ENCODE measurements around the gene UNC5C.

UNC5C gene

GRCh38 chr4:95516528-95517017 lies 32.2 kb downstream of the UNC5C start:
- Histone ChIP-seq H3K9ac (ENCODE audit: low read length) (no peak overlapping the region), H2AFZ (ENCODE audit: low read length) (no peak overlapping the region), H3K27me3 (ENCODE audit: insufficient read depth, low read length) (no peaks in the 10 kb centered on the region), H3K27ac (ENCODE audit: low read depth, low read length, poor library complexity, severe bottlenecking) (no peak overlapping the region), H3K4me3 (ENCODE audit: low read depth, low read length, poor library complexity, severe bottlenecking) (no peak overlapping the region), H3K4me1 (ENCODE audit: insufficient read depth, low read length, severe bottlenecking) (no peaks in the 10 kb centered on the region), H3K79me2 (ENCODE audit: insufficient read depth, low read length) (no peaks in the 10 kb centered on the region), H4K20me1 (ENCODE audit: insufficient read depth, low read length) (no peaks in the 10 kb centered on the region), H3F3A (ENCODE audit: insufficient read depth, low read length) (no peaks in the 10 kb centered on the region), H3K9me2 (ENCODE audit: low read depth, low read length) (no peaks in the 10 kb centered on the region), H3K4me2 (ENCODE audit: low read length) (no peak overlapping the region), H3K36me3 (ENCODE audit: insufficient read depth, low read length) (no peaks in the 10 kb centered on the region), H3K9me3 (ENCODE audit: low read length) (no peaks in the 10 kb centered on the region)
- TF ChIP-seq EZH2 (IDR thresholded peaks at IDR 0.05; ENCODE audit: borderline replicate concordance, low read length) (no peak), CTCF (IDR thresholded peaks at IDR 0.05; ENCODE audit: low read length) (no peak)

- no peaks in the 10 kb centered on the region for H3K36me3 ChIP-seq (ENCODE audit: insufficient read depth, low read length)
- H3K4me1 ChIP-seq (ENCODE audit: insufficient read depth, low read length, severe bottlenecking): no peaks in the 10 kb centered on the region
- no peaks in the 10 kb centered on the region for H3K9me2 ChIP-seq (ENCODE audit: low read depth, low read length)
- H4K20me1 ChIP-seq (ENCODE audit: insufficient read depth, low read length): no peaks in the 10 kb centered on the region
- no peaks in the 10 kb centered on the region for H3K79me2 ChIP-seq (ENCODE audit: insufficient read depth, low read length)
- no peak overlapping the region for H3K4me2 ChIP-seq (ENCODE audit: low read length)
- no peak overlapping the region for H2AFZ ChIP-seq (ENCODE audit: low read length)
- H3K9ac ChIP-seq (ENCODE audit: low read length): no peak overlapping the region
- H3K9me3 ChIP-seq (ENCODE audit: low read length): no peaks in the 10 kb centered on the region
- TF ChIP-seq CTCF (IDR thresholded peaks at IDR 0.05; ENCODE audit: low read length) (no peak), EZH2 (IDR thresholded peaks at IDR 0.05; ENCODE audit: borderline replicate concordance, low read length) (no peak)
- H3F3A ChIP-seq (ENCODE audit: insufficient read depth, low read length): no peaks in the 10 kb centered on the region
- no peak overlapping the region for H3K4me3 ChIP-seq (ENCODE audit: low read depth, low read length, poor library complexity, severe bottlenecking)
- H3K27ac ChIP-seq (ENCODE audit: low read depth, low read length, poor library complexity, severe bottlenecking): no peak overlapping the region
- no peaks in the 10 kb centered on the region for H3K27me3 ChIP-seq (ENCODE audit: insufficient read depth, low read length)
Observed at GRCh38 chr4:95515589-95515988, 33.2 kb downstream of the UNC5C start.

- H3K27ac ChIP-seq (ENCODE audit: low read depth, low read length, poor library complexity, severe bottlenecking): no peak overlapping the region
- H3K79me2 ChIP-seq (ENCODE audit: insufficient read depth, low read length): no peaks in the 10 kb centered on the region
- H4K20me1 ChIP-seq (ENCODE audit: insufficient read depth, low read length): no peaks in the 10 kb centered on the region
- H2AFZ ChIP-seq (ENCODE audit: low read length): no peak overlapping the region
- H3K4me2 ChIP-seq (ENCODE audit: low read length): no peak overlapping the region
- H3K4me3 ChIP-seq (ENCODE audit: low read depth, low read length, poor library complexity, severe bottlenecking): no peak overlapping the region
- H3K4me1 ChIP-seq (ENCODE audit: insufficient read depth, low read length, severe bottlenecking): no peaks in the 10 kb centered on the region
- H3F3A ChIP-seq (ENCODE audit: insufficient read depth, low read length): no peaks in the 10 kb centered on the region
- no peaks in the 10 kb centered on the region for H3K36me3 ChIP-seq (ENCODE audit: insufficient read depth, low read length)
- no peaks in the 10 kb centered on the region for H3K27me3 ChIP-seq (ENCODE audit: insufficient read depth, low read length)
- H3K9me2 ChIP-seq (ENCODE audit: low read depth, low read length): no peaks in the 10 kb centered on the region
- TF ChIP-seq CTCF (IDR thresholded peaks at IDR 0.05; ENCODE audit: low read length) (no peak), EZH2 (IDR thresholded peaks at IDR 0.05; ENCODE audit: borderline replicate concordance, low read length) (no peak)
- no peaks in the 10 kb centered on the region for H3K9me3 ChIP-seq (ENCODE audit: low read length)
- no peak overlapping the region for H3K9ac ChIP-seq (ENCODE audit: low read length)
Observed at GRCh38 chr4:95513022-95513421, 35.8 kb downstream of the UNC5C start.
